ENCODE results near the gene CTNNA2.

CTNNA2 gene

DNA sequence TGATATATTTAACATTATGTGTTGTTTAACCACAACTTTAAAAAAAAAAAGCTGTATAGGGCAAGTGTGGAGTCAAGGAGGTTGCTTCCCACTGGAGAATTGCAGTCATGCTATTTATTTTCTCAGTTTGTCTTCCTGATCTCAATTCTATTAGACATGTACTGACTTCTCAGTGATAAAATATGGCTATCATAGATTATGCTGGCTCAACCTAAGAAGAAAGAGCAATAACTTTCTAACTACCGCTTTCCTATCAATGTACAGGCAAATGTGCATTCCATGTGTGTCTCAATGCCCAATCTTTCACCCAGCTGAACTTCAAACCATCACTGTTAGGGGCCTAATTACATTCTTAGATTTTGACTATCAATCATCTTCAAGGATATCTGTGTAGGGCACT lies 201.4 kb downstream of the CTNNA2 start:
- no peak for DNase-seq

DNA sequence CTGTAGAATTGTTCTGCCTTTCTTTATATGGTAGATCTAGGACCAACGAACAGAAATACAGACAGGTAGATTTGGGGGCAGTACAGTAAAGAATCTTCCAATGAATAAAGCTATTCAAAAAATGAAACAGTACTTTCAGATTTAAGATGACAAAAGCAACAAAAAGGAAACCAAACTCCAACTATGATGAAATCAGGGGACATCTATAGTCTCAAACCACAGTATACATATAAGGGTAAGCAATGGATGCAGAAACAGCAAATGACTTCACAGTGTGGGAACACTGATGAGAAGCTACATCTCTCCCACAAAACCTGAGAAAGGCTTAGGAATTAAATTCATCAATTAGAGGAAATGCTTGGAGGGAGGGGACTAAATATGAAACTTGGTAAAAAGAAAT lies 202.5 kb downstream of the CTNNA2 start:
- no peak for DNase-seq

DNA sequence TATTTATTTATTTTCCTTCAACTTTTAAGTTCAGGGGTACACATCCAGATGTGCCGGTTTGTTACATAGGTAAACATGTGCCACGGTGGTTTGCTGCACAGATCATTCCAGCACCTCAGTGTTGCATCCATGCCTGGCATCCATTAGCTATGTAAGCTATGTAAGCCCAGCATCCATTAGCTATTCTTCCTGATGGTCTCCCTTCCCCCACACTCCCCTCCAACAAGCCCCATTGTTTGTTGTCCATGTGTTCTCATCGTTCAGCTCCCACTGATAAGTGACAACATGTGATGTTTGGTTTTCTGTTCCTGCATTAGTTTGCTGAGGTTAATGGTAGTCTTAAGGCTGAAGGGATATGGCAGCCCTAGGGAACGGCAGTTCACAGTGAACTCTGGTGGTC lies 203.4 kb downstream of the CTNNA2 start:
- DNase-seq: no peak

- no peak for DNase-seq
Measured at GRCh38 chr2:79717364-79718007, 204.6 kb downstream of the CTNNA2 start.

DNA sequence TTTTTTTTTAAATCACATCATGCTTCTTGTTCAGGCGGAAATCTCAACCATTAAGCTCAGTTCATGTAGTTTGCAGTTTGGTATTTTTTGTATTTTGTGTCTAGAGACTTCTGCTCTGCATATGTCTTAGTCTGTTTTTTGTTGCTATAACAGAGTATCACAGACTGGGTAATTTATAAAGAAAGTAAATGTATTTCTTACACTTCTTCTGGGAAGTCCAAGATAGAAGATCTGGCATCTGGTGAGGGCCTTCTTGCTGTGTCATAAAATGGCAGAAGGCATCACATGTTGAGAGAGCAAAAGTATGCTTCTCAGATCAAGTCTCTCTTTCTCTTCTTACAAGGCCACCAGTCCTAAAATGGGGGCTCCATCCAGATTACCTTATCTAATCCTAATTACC lies 208.2 kb downstream of the CTNNA2 start:
- no peak for DNase-seq

DNA sequence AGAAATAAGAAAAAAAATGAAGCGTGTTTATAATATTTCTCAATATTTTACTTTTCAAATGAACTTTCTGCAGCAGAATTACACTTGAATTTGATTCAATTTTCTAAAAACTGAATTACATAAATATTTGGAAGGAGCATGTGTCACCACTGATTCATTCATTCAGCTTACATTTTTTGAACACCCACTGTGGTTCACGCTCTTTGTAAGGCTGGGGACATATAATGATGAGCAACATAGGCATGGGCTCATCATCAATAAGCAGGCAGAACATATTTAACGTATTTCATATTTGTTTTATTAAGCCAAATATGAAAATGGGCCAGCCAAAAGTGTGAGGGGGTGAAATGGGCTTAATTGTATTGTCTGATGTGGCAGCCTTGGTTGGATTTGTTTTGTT lies 209.1 kb downstream of the CTNNA2 start:
- DNase-seq: no peak

- DNase-seq: no peak
Measured at GRCh38 chr2:79723830-79724229, 211.0 kb downstream of the CTNNA2 start.

GRCh38 chr2:79729532-79729931 lies 216.7 kb downstream of the CTNNA2 start:
- no peak for DNase-seq

DNA sequence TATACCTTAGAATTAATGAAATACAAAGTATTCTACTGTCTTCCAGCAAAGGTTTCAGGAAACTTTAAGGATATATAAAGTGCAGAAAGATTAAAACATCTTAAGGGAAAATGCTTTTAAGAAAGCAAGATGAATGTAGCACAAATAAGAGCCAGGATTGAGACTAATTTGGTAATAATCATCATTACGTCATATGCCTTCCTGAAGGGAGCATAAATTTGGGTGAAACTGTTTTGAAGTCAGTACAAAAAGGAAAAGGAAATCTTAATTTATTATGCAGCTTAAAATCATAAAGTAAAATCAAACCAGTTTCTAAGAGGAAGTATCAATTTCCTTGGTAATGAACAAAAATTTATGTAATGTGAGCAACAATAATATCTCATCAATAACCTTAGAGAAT lies 221.7 kb downstream of the CTNNA2 start:
- no peak for DNase-seq

DNA sequence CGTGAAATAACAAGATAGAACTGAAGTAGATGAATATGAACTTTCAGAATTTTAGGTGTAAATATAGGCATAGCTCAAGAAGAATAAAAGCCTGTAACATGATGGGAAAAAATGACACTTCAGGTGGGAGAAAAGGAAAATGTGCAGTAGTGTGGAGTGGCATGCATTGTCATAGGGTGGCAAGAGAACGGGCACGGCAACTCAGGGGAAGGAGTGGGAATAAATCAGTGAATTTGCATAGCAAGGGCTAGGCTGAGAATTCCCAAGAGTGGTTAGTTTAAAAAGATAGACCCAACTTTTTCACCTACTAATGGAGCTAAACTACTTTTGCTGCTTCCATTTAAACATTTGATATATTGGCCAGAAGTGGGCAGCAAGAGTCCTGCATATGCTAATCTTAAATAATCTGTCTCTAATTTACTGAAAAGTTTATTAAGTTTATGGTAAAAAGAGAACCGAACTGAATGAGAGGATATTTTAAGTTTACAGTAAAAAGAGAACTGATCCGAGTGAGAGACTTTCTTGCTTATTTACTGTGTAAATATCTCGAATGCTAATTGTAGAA lies 228.1 kb downstream of the CTNNA2 start:
- DNase-seq: no peak

- DNase-seq: no peak
Measured at GRCh38 chr2:79750321-79750720, 237.5 kb downstream of the CTNNA2 start.

DNA sequence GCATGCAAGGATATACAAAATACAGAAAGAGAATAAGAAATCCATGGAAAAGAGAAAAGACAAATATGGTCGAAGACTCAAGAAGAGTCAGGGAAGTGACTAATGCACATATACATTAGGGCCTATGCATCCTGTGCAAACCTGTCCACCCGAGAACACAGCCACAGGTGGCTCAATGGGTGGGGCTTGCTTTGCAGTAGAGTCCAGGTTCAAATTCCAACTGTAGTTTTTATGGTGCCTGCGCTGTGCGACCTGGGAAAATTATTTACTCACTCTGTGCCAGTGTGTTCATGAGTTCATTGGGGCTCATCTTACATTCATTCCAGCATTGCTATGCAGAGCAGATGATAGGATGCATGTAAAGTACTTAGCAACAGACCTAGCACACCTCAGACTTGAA lies 244.7 kb downstream of the CTNNA2 start:
- no peak for DNase-seq

- no peak for DNase-seq
Measured at GRCh38 chr2:79758042-79758441, 245.2 kb downstream of the CTNNA2 start.

DNA sequence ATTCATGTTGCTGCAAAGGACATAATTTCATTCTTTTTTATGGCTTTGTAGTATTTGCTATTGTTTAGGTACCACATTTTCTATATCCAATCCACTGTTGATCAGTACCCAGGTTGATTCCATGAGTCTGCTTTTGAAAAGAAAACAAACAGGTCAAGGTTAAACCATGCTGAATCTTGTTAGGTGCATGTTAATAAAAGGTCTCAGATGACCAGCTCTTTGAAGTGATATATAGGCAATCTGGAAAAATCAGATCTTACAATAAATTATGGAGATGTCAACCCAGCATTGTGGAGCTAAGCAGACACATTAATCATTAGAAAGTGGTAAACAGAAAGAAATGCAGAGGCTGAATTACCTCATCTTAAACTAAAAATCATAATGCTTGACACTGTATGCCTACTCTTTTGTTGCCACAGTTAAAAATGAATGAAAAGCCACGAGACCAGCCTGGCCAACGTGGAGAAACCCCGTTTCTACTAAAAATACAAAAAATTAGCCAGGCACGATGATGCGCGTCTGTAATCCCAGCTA lies 246.0 kb downstream of the CTNNA2 start:
- DNase-seq: no peak

DNA sequence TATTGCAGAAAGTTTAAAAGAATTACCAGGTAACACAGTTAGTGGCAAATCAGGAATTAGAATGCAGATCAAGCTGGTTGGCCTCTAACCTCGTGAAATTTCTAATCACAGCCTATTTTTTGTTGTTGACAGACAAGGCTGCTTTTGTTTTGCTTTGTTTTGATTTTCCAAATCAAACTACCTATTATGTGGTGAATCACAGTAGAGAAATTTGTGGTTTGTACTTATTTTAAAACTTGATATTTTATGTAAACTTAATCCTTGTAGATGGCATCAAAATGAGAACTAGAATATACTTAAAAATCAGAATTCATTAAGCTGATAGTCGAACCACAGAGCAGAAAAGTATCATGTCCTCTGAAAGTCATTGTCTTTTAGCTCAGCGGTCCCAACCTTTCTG lies 258.1 kb downstream of the CTNNA2 start:
- DNase-seq: no peak

DNA sequence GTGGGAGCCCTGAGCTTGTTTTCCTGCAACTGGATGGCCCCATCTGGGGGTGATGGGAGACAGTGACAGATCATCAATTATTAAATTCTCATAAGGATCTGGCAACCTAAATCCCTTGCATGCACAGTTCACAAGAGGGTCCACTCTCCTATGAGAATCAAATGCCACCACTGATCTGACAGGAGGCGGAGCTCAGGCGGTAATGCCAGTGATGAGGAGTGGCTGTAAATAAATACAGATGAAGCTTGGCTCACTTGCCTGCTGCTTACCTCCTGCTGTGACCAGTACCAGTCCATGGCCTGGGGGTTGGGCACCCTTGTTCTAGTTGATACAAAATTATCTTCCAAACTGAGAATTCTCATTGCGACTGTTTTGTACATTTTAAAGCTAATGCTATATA lies 258.6 kb downstream of the CTNNA2 start:
- no peak for DNase-seq

GRCh38 chr2:79774016-79774415 lies 261.2 kb downstream of the CTNNA2 start:
- no peak for DNase-seq

GRCh38 chr2:79776461-79776860 lies 263.6 kb downstream of the CTNNA2 start:
- DNase-seq: no peak

DNA sequence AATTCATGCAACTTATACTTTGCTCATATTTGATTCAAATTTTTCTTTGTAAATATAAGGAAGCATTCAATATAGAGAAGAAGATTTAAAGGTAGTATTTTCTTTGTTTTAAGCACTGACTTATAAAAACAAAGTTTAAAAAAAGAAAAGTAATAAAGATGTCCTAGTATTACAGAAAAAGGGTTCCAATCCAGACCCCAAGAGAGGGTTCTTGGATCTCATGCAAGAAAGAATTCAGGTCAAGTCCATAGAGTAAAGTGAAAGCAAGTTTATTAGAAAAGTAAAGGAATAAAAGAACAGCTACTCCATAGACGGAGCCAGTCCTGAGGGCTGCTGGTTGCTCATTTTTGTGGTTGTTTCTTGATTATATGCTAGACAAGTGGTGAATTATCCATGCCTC lies 267.9 kb downstream of the CTNNA2 start:
- no peak for DNase-seq

GRCh38 chr2:79782576-79783452 lies 270.0 kb downstream of the CTNNA2 start:
- DNase-seq: no peak

- DNase-seq: no peak
Measured at GRCh38 chr2:79788952-79789651, 276.3 kb downstream of the CTNNA2 start.

- no peak for DNase-seq
Measured at GRCh38 chr2:79789811-79790210, 277.0 kb downstream of the CTNNA2 start.

DNA sequence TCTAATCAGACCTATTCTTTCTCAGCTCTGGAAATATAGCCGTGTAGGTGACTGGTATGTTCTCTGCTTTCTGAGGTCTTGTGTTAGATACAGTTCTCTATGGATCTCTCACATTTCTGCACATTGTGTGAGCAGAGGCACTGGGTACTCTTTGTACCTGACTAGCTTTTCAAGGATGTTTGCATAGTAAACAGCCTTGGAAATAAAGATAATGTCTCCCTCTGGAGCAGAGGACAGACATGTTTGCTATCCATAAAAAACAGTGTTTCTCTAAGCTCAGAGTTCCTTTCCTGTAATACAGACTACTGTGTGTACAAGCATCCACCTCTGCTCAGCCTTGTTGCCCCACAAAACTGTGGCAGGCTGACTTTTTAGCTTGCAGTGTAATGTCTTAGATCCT lies 279.2 kb downstream of the CTNNA2 start:
- no peak for DNase-seq

Data from NCI-H2029 (cell line).